OCI-LY1 (cell line): ENCODE results near the gene NLGN4Y.

Experiments used
- H2AFZ ChIP-seq: fragments of 200-600 bp; sonication (generic), shearing (Covaris generic); 2 replicates; pipeline ENCODE4 v1.6.0; 2014; ENCODE audit warnings: antibody characterized with exemption, mild to moderate bottlenecking, low read length
- H3F3A ChIP-seq: fragments of 200-600 bp; sonication (generic), shearing (Covaris generic); 2 replicates; pipeline ENCODE4 v1.6.0; 2014; ENCODE audit warnings: mild to moderate bottlenecking, antibody characterized with exemption, low read length, moderate library complexity; ENCODE audit not compliant: insufficient read depth
- H3K27ac ChIP-seq: fragments of 200-600 bp; sonication (generic); 2 replicates; pipeline ENCODE4 v1.5.1; 2014; ENCODE audit warnings: low read length, mixed run types, mild to moderate bottlenecking, low read depth; ENCODE audit not compliant: poor library complexity, severe bottlenecking
- H3K27me3 ChIP-seq: fragments of 200-600 bp; sonication (generic); 2 replicates; pipeline ENCODE4 v1.6.0; 2014; ENCODE audit warnings: antibody characterized with exemption, mild to moderate bottlenecking, low read length, moderate library complexity; ENCODE audit not compliant: insufficient read depth
- H3K36me3 ChIP-seq: fragments of 200-600 bp; sonication (generic); 2 replicates; pipeline ENCODE4 v1.6.1; 2014; ENCODE audit warnings: mild to moderate bottlenecking, antibody characterized with exemption, low read length, moderate library complexity, mixed read lengths; ENCODE audit not compliant: insufficient read depth
- H3K4me1 ChIP-seq: fragments of 200-600 bp; sonication (generic); 2 replicates; pipeline ENCODE4 v1.5.1; 2014; ENCODE audit warnings: mild to moderate bottlenecking, low read length, moderate library complexity; ENCODE audit not compliant: insufficient read depth, severe bottlenecking
- H3K4me2 ChIP-seq: fragments of 200-600 bp; sonication (generic), shearing (Covaris generic); 2 replicates; pipeline ENCODE4 v1.6.1; 2014; ENCODE audit warnings: low read length
- H3K4me3 ChIP-seq: fragments of 200-600 bp; sonication (generic); 2 replicates; pipeline ENCODE4 v1.5.1; 2014; ENCODE audit warnings: low read length, low read depth, mild to moderate bottlenecking, mixed read lengths; ENCODE audit not compliant: poor library complexity, severe bottlenecking
- H3K79me2 ChIP-seq: fragments of 200-600 bp; shearing (Covaris generic); 2 replicates; pipeline ENCODE4 v1.6.1; 2016; ENCODE audit warnings: mixed run types, low read length, mixed read lengths; ENCODE audit not compliant: insufficient read depth
- H3K9ac ChIP-seq: fragments of 200-600 bp; sonication (generic), shearing (Covaris generic); 2 replicates; pipeline ENCODE4 v1.6.1; 2014; ENCODE audit warnings: mild to moderate bottlenecking, low read length, mixed read lengths
- H3K9me2 ChIP-seq: fragments of 200-600 bp; sonication (generic), shearing (Covaris generic); 2 replicates; pipeline ENCODE4 v1.6.1; 2014; ENCODE audit warnings: low read depth, mild to moderate bottlenecking, low read length, mixed read lengths
- H3K9me3 ChIP-seq: fragments of 200-600 bp; shearing (Covaris generic); 2 replicates; pipeline ENCODE4 v1.6.1; 2014; ENCODE audit warnings: low read length, mixed read lengths
- H4K20me1 ChIP-seq: fragments of 200-600 bp; sonication (generic), shearing (Covaris generic); 2 replicates; pipeline ENCODE4 v1.6.0; 2016; ENCODE audit warnings: mild to moderate bottlenecking, low read length; ENCODE audit not compliant: insufficient read depth
- CTCF ChIP-seq: fragments of 200-600 bp; sonication (generic), shearing (Covaris generic); IDR thresholded peaks from 2 replicates; pipeline ENCODE4 v1.5.1; 2017; ENCODE audit warnings: mild to moderate bottlenecking, antibody characterized with exemption, low read length, moderate library complexity, mixed read lengths
- EZH2 ChIP-seq: fragments of 200-600 bp; sonication (generic), shearing (Covaris generic); IDR thresholded peaks from 2 replicates; pipeline ENCODE4 v1.8.0; 2017; ENCODE audit warnings: borderline replicate concordance, mixed run types, mild to moderate bottlenecking, antibody characterized with exemption, low read length, moderate library complexity, mixed read lengths

NLGN4Y gene

GRCh38 chrY:14828531-14828930 is 304.2 kb downstream of the NLGN4Y start:
- Histone ChIP-seq H3K9me3 (no peaks in the 10 kb centered on the region), H3K9me2 (no peaks in the 10 kb centered on the region), H3K27ac (no peak overlapping the region), H3K4me1 (no peaks in the 10 kb centered on the region), H3K9ac (no peak overlapping the region), H2AFZ (no peak overlapping the region), H3K27me3 (no peaks in the 10 kb centered on the region), H4K20me1 (no peaks in the 10 kb centered on the region), H3K36me3 (no peaks in the 10 kb centered on the region), H3K4me2 (no peak overlapping the region), H3F3A (no peaks in the 10 kb centered on the region), H3K4me3 (no peak overlapping the region), H3K79me2 (no peaks in the 10 kb centered on the region)
- no peak for TF ChIP-seq CTCF
- TF ChIP-seq EZH2 = no peak

- Histone ChIP-seq H3K36me3 (no peaks in the 10 kb centered on the region), H3K9me3 (no peaks in the 10 kb centered on the region), H3K4me3 (no peak overlapping the region), H3K9ac (no peak overlapping the region), H3K4me2 (no peak overlapping the region), H3K79me2 (no peaks in the 10 kb centered on the region), H3K9me2 (no peaks in the 10 kb centered on the region), H3K4me1 (no peaks in the 10 kb centered on the region), H3K27me3 (no peaks in the 10 kb centered on the region), H2AFZ (no peak overlapping the region), H3F3A (no peaks in the 10 kb centered on the region), H4K20me1 (no peaks in the 10 kb centered on the region), H3K27ac (no peak overlapping the region)
- TF ChIP-seq EZH2 (no peak), CTCF (no peak)
These were observed 305.1 kb downstream of the NLGN4Y start for GRCh38 chrY:14829366-14829885.

- Histone ChIP-seq H3K9ac (no peak overlapping the region), H3K27me3 (no peaks in the 10 kb centered on the region), H3K4me1 (no peaks in the 10 kb centered on the region), H3K9me2 (no peaks in the 10 kb centered on the region), H3K36me3 (no peaks in the 10 kb centered on the region), H3F3A (no peaks in the 10 kb centered on the region), H3K4me3 (no peak overlapping the region), H3K27ac (no peak overlapping the region), H3K79me2 (no peaks in the 10 kb centered on the region), H3K4me2 (no peak overlapping the region), H4K20me1 (no peaks in the 10 kb centered on the region), H2AFZ (no peak overlapping the region), H3K9me3 (no peaks in the 10 kb centered on the region)
- TF ChIP-seq CTCF (no peak), EZH2 (no peak)
These were observed 310.1 kb downstream of the NLGN4Y start for GRCh38 chrY:14834103-14835060.
